Liver (tissue), 9 donors: ENCODE data around the gene NDFIP1. TPM values are rescaled to one million over a fixed set of nuclear protein-coding genes. Genes with fewer than 3 reads are reported as not detected.

Source experiments
- DNase-seq: peaks from one replicate; pipeline ENCODE4 v3.0.0-alpha.2; 2017; ENCODE audit warnings: low spot score
- H3K27ac ChIP-seq, 2 donors: one replicate each; pipeline ENCODE4 v1.7.0; 2013; ENCODE audit warnings: inconsistent platforms in 2 of 2, low read length in 2 of 2, control low read depth in 1 of 2, low read depth in 1 of 2, mild to moderate bottlenecking in 1 of 2
- H3K27me3 ChIP-seq, 4 donors: one replicate each; pipeline versions ENCODE4 v1.6.1 to v1.7.0; 2013; ENCODE audit warnings: low read length in 3 of 4, inconsistent platforms in 1 of 4, mild to moderate bottlenecking in 1 of 4, moderate library complexity in 1 of 4; ENCODE audit not compliant: control insufficient read depth in 4 of 4, insufficient read depth in 4 of 4
- H3K36me3 ChIP-seq, 4 donors: one replicate each; pipeline versions ENCODE4 v1.6.1 to v1.7.0; 2013; ENCODE audit warnings: low read length in 3 of 4, mild to moderate bottlenecking in 3 of 4, low read depth in 1 of 4, moderate library complexity in 1 of 4; ENCODE audit not compliant: control insufficient read depth in 4 of 4, insufficient read depth in 3 of 4
- H3K4me1 ChIP-seq, 4 donors: one replicate each; pipeline versions ENCODE4 v1.6.1 to v1.7.0; 2013; ENCODE audit warnings: low read length in 3 of 4, mild to moderate bottlenecking in 3 of 4, moderate library complexity in 1 of 4; ENCODE audit not compliant: control insufficient read depth in 4 of 4, insufficient read depth in 4 of 4
- H3K4me3 ChIP-seq, 3 donors: one replicate each; pipeline versions ENCODE4 v1.6.1 to v1.7.0; 2013; ENCODE audit warnings: low read length in 3 of 3, control low read depth in 1 of 3, low read depth in 1 of 3, mild to moderate bottlenecking in 1 of 3
- H3K9ac ChIP-seq, 2 donors: one replicate each; pipeline ENCODE4 v1.7.0; 2013; ENCODE audit warnings: low read length in 2 of 2, mild to moderate bottlenecking in 2 of 2, moderate library complexity in 2 of 2, control low read depth in 1 of 2, low read depth in 1 of 2
- H3K9me3 ChIP-seq, 4 donors: one replicate each; pipeline versions ENCODE4 v1.6.1 to v1.7.0; 2013; ENCODE audit warnings: low read length in 3 of 4; ENCODE audit not compliant: control insufficient read depth in 4 of 4
- ATF3 ChIP-seq: IDR thresholded peaks from 2 replicates; pipeline ENCODE4 v1.6.1; 2016; ENCODE audit warnings: antibody characterized with exemption
- CTCF ChIP-seq: fragments of 150-350 bp; IDR thresholded peaks from 2 replicates; pipeline ENCODE4 v1.5.1; 2017; ENCODE audit warnings: improper control_type of control experiment, low read depth, low read length; ENCODE audit not compliant: missing input control
- EGR1 ChIP-seq, 2 donors: IDR thresholded peaks; 2 replicates each; pipeline ENCODE4 v1.6.1; 2016 to 2018; ENCODE audit warnings: antibody characterized with exemption in 2 of 2, low read depth in 2 of 2
- FOXA1 ChIP-seq: IDR thresholded peaks from 2 replicates; pipeline ENCODE4 v1.6.1; 2016; ENCODE audit warnings: antibody characterized with exemption
- FOXA2 ChIP-seq: IDR thresholded peaks from 2 replicates; pipeline ENCODE4 v1.6.1; 2016; ENCODE audit warnings: antibody characterized with exemption
- GABPA ChIP-seq, 2 donors: IDR thresholded peaks in 1 of 2; conservative IDR thresholded peaks in 1 of 2; 2 replicates each; pipeline ENCODE4 v1.6.1; 2016; ENCODE audit warnings: antibody characterized with exemption in 2 of 2, mild to moderate bottlenecking in 1 of 2, moderate library complexity in 1 of 2
- HNF4A ChIP-seq, 2 donors: conservative IDR thresholded peaks; 2 replicates each; pipeline ENCODE4 v1.6.1; 2016; ENCODE audit warnings: antibody characterized with exemption in 2 of 2, mild to moderate bottlenecking in 2 of 2
- HNF4G ChIP-seq: IDR thresholded peaks from 2 replicates; pipeline ENCODE4 v1.6.1; 2016; ENCODE audit warnings: antibody characterized with exemption
- JUND ChIP-seq, 2 donors: IDR thresholded peaks; 2 replicates each; pipeline ENCODE4 v1.6.1; 2016; ENCODE audit warnings: antibody characterized with exemption in 2 of 2
- MAX ChIP-seq: IDR thresholded peaks from 2 replicates; pipeline ENCODE4 v1.6.1; 2016; ENCODE audit warnings: antibody characterized with exemption
- NR2F2 ChIP-seq: IDR thresholded peaks from 2 replicates; pipeline ENCODE4 v1.6.1; 2016; ENCODE audit warnings: antibody characterized with exemption
- RAD21 ChIP-seq, 2 donors: IDR thresholded peaks; 2 replicates each; pipeline ENCODE4 v1.6.1; 2016; ENCODE audit warnings: antibody characterized with exemption in 2 of 2, mild to moderate bottlenecking in 2 of 2
- RXRA ChIP-seq, 2 donors: IDR thresholded peaks; 2 replicates each; pipeline ENCODE4 v1.6.1; 2017 to 2018; ENCODE audit warnings: antibody characterized with exemption in 2 of 2, mild to moderate bottlenecking in 1 of 2
- SP1 ChIP-seq: IDR thresholded peaks from 2 replicates; pipeline ENCODE4 v1.6.1; 2018; ENCODE audit warnings: antibody characterized with exemption, mild to moderate bottlenecking
- TAF1 ChIP-seq: conservative IDR thresholded peaks from 2 replicates; pipeline ENCODE4 v1.6.1; 2016; ENCODE audit warnings: antibody characterized with exemption, mild to moderate bottlenecking
- YY1 ChIP-seq: IDR thresholded peaks from 2 replicates; pipeline ENCODE4 v1.6.1; 2016; ENCODE audit warnings: antibody characterized with exemption, mild to moderate bottlenecking
- WGBS: extraction: QIAGEN DNeasy Blood & Tissue Kit; methylation state at CpG from one replicate; pipeline ENCODE4 v1.1.7; 2013; 5-methylcytosine and 5-hydroxymethylcytosine counted together
- polyA plus RNA-seq, 2 donors: library from polyadenylated mRNA; stranded (reverse) in 1 of 2; unstranded in 1 of 2; fragments of 200-250 nt in 1 of 2; fragments of >200 nt in 1 of 2; fragmentation: Nextera tagmentation in 1 of 2; extraction: Ambion mirVana in 1 of 2; gene quantifications; one replicate each; pipeline versions ENCODE4 v1.2.1 to v1.2.3, GENCODE V29; 2013 to 2015
- total RNA-seq, 2 donors: library from RNA; depleted of rRNA; stranded (reverse); fragments of >200 nt; gene quantifications; one replicate each; pipeline ENCODE4 v1.2.3, GENCODE V29; 2014
- TF ChIP-seq, protein P1 (sequence below): IDR thresholded peaks from 2 replicates; pipeline ENCODE4 v1.6.1; 2016; ENCODE audit warnings: antibody characterized with exemption
- TF ChIP-seq, protein P2 (sequence below): IDR thresholded peaks from 2 replicates; pipeline ENCODE4 v1.6.1; 2016; ENCODE audit warnings: antibody characterized with exemption, mild to moderate bottlenecking
- donor health status: healthy.
- donor health status: healthy.
- donor health status: healthy.
- donor health status: healthy.
- donor health status: healthy.

NDFIP1 gene
- total and polyA plus RNA-seq, 4 donors = 43.5 to 68.1 (median 57.1) TPM

DNA sequence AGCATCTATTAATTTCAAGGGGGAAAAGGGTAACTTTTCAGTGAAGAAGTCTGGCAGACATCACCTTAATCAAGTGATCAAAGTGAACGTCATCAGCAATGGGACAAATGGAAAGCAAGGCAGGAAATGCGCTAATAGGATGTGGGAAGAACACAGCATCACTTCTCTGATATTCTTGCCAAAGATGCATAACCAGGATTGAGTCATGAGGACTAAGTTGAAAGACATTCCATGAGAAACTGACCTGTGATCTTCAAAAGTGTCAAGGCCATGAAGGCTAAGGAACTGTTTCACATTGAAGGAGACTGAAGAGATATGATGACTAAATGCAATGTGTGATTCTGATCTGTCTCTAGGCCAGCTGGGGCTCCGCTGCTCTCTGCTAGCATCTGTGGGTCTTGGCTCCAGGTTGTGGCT lies 92.9 kb downstream of the NDFIP1 start (continued):
- no peak for TF ChIP-seq YY1
- TF ChIP-seq TAF1 = no peak
- TF ChIP-seq HNF4G = no peak
- TF ChIP-seq NR2F2 = no peak

DNA sequence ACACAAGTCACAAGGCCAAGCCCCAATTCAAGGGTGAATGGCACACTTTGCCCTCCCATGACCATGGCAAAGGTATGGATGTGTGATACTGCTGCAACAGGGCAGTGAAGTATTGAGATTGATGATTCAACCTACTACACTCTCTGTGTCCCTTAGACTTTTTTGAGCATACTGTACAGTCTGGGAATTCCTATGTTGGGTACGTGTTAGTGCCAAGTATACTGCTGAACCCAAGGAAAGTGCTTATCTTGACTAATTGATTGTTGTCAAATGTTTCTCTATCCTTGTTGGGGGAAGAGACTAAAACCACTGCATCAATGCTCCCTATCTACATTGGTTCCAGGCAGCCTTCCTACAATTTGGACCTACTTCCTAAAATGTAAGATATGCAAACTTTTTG lies 93.7 kb downstream of the NDFIP1 start:
- H3K9ac ChIP-seq = no peak overlapping the region

More for the DNA sequence above, 93.7 kb downstream of the NDFIP1 start:
- no peaks in the 10 kb centered on the region for H3K4me1 ChIP-seq
- H3K9me3 ChIP-seq = no peaks in the 10 kb centered on the region
- H3K27me3 ChIP-seq = no peaks in the 10 kb centered on the region
- no peak overlapping the region for H3K27ac ChIP-seq
- H3K36me3 ChIP-seq = no peaks in the 10 kb centered on the region
- WGBS = 83% methylated on average over 1 of the region's 1 CpG
- TF ChIP-seq RAD21 (IDR thresholded peaks at IDR 0.05) = no peak
- TF ChIP-seq, protein P1, sequence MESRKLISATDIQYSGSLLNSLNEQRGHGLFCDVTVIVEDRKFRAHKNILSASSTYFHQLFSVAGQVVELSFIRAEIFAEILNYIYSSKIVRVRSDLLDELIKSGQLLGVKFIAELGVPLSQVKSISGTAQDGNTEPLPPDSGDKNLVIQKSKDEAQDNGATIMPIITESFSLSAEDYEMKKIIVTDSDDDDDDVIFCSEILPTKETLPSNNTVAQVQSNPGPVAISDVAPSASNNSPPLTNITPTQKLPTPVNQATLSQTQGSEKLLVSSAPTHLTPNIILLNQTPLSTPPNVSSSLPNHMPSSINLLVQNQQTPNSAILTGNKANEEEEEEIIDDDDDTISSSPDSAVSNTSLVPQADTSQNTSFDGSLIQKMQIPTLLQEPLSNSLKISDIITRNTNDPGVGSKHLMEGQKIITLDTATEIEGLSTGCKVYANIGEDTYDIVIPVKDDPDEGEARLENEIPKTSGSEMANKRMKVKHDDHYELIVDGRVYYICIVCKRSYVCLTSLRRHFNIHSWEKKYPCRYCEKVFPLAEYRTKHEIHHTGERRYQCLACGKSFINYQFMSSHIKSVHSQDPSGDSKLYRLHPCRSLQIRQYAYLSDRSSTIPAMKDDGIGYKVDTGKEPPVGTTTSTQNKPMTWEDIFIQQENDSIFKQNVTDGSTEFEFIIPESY = no peak
- no peak for TF ChIP-seq FOXA1
- TF ChIP-seq JUND (IDR thresholded peaks at IDR 0.05) = no peak
- TF ChIP-seq, protein P2, sequence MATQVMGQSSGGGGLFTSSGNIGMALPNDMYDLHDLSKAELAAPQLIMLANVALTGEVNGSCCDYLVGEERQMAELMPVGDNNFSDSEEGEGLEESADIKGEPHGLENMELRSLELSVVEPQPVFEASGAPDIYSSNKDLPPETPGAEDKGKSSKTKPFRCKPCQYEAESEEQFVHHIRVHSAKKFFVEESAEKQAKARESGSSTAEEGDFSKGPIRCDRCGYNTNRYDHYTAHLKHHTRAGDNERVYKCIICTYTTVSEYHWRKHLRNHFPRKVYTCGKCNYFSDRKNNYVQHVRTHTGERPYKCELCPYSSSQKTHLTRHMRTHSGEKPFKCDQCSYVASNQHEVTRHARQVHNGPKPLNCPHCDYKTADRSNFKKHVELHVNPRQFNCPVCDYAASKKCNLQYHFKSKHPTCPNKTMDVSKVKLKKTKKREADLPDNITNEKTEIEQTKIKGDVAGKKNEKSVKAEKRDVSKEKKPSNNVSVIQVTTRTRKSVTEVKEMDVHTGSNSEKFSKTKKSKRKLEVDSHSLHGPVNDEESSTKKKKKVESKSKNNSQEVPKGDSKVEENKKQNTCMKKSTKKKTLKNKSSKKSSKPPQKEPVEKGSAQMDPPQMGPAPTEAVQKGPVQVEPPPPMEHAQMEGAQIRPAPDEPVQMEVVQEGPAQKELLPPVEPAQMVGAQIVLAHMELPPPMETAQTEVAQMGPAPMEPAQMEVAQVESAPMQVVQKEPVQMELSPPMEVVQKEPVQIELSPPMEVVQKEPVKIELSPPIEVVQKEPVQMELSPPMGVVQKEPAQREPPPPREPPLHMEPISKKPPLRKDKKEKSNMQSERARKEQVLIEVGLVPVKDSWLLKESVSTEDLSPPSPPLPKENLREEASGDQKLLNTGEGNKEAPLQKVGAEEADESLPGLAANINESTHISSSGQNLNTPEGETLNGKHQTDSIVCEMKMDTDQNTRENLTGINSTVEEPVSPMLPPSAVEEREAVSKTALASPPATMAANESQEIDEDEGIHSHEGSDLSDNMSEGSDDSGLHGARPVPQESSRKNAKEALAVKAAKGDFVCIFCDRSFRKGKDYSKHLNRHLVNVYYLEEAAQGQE = no peak
- TF ChIP-seq MAX = no peak
- TF ChIP-seq YY1 = no peak
- TF ChIP-seq ATF3 = no peak
- TF ChIP-seq HNF4A (conservative IDR thresholded peaks at IDR 0.05) = no peak
- no peak for TF ChIP-seq RXRA (IDR thresholded peaks at IDR 0.05)
- TF ChIP-seq HNF4G = no peak
- TF ChIP-seq CTCF = no peak
- no peak for TF ChIP-seq EGR1 (IDR thresholded peaks at IDR 0.05; ENCODE audit: low read depth in 2 of 2)
- no peak for TF ChIP-seq SP1
- TF ChIP-seq TAF1 = no peak
- no peak for TF ChIP-seq NR2F2
- TF ChIP-seq GABPA (IDR thresholded peaks at IDR 0.05 in 1 of 2, conservative IDR thresholded peaks at IDR 0.05 in 1 of 2) = no peak
- no peak for TF ChIP-seq FOXA2
- no peak overlapping the region for H3K4me3 ChIP-seq
- no peak for DNase-seq

Other genes with a start within 250 kb of the NDFIP1 start
- gene PCDH1, start 230.4 kb upstream of the NDFIP1 start, total RNA-seq = 10 to 100 TPM in 1 of 2 donors, 1 to 10 TPM in 1; 9.8 to 52.8 TPM
- 10 to 100 TPM in 1 of 2 donors, 1 to 10 TPM in 1; 9.3 to 20.1 TPM for gene PCDH1, start 230.4 kb upstream of the NDFIP1 start, polyA plus RNA-seq
- 10 to 100 TPM; 33.6 to 49.0 TPM for gene DELE1, start 184.9 kb upstream of the NDFIP1 start, total RNA-seq
- gene DELE1, start 184.9 kb upstream of the NDFIP1 start, polyA plus RNA-seq = 10 to 100 TPM; 23.2 to 47.1 TPM
- 1 to 10 TPM; 4.8 to 4.9 TPM for gene PCDH12, start 150.6 kb upstream of the NDFIP1 start, total RNA-seq
- 1 to 10 TPM in 1 of 2 donors, under 1 TPM in 1; 0.74 to 2.7 TPM for gene PCDH12, start 150.6 kb upstream of the NDFIP1 start, polyA plus RNA-seq
- gene RNF14, start 139.7 kb upstream of the NDFIP1 start, total RNA-seq = 10 to 100 TPM; 35.5 to 50.6 TPM
- gene RNF14, start 139.7 kb upstream of the NDFIP1 start, polyA plus RNA-seq = 10 to 100 TPM; 22.9 to 29.5 TPM
- gene GNPDA1, start 95.8 kb upstream of the NDFIP1 start, total RNA-seq = 10 to 100 TPM; 11.5 to 15.0 TPM
- gene GNPDA1, start 95.8 kb upstream of the NDFIP1 start, polyA plus RNA-seq = 1 to 10 TPM; 8.0 to 9.5 TPM
- 1 to 10 TPM; 4.8 to 9.6 TPM for gene SPRY4, start 216.2 kb downstream of the NDFIP1 start, total RNA-seq
- gene SPRY4, start 216.2 kb downstream of the NDFIP1 start, polyA plus RNA-seq = 1 to 10 TPM; 2.7 to 4.9 TPM